Thoracic aorta (tissue), 2 donors: ENCODE measurements around the gene SBF1. TPM values are rescaled to one million over a fixed set of nuclear protein-coding genes. Genes with fewer than 3 reads are reported as not detected.
A peak's percentile ranks its signal among the peaks of the same experiment; 100 is the strongest.

ENCODE experiments used
- ATAC-seq: fragments of 150-250 bp; one replicate; pipeline ENCODE4 v1.8.0; 2017; ENCODE audit warnings: low read depth; ENCODE audit not compliant: insufficient number of reproducible peaks, low FRiP score
- DNase-seq: peaks from one replicate; pipeline ENCODE4 v3.0.0-alpha.2; 2020; ENCODE audit warnings: low spot score
- H3K27ac ChIP-seq, 2 donors: fragments of 200-600 bp; sonication (generic); 1 replicate in 1 of 2; 2 replicates in 1 of 2; pipeline ENCODE4 v1.5.1; 2016; ENCODE audit warnings: mild to moderate bottlenecking in 2 of 2, moderate library complexity in 2 of 2
- H3K27me3 ChIP-seq: fragments of 200-600 bp; sonication (generic); replicated peaks from 2 replicates; pipeline ENCODE4 v1.6.0; 2016; ENCODE audit warnings: mild to moderate bottlenecking; ENCODE audit not compliant: insufficient read depth
- H3K36me3 ChIP-seq: fragments of 200-600 bp; sonication (generic); one replicate; pipeline ENCODE4 v1.5.1; 2016
- H3K4me1 ChIP-seq, 2 donors: fragments of 200-600 bp; sonication (generic); 1 replicate in 1 of 2; 2 replicates in 1 of 2; pipeline versions ENCODE4 v1.5.1 to v1.6.0; 2016; ENCODE audit warnings: low read depth in 2 of 2, mild to moderate bottlenecking in 1 of 2; ENCODE audit not compliant: control insufficient read depth in 1 of 2
- H3K4me3 ChIP-seq: fragments of 200-600 bp; sonication (generic); 2 replicates; pipeline ENCODE4 v1.5.1; 2016; ENCODE audit warnings: mild to moderate bottlenecking
- H3K9me3 ChIP-seq: fragments of 200-600 bp; sonication (generic); 2 replicates; pipeline ENCODE4 v1.5.1; 2016
- CTCF ChIP-seq: fragments of 200-600 bp; sonication (generic); IDR thresholded peaks from one replicate; pipeline ENCODE4 v1.5.1; 2019; ENCODE audit warnings: antibody characterized with exemption
- total RNA-seq, 2 donors: library from RNA; depleted of rRNA; stranded (reverse); fragments of >200 nt; gene quantifications; one replicate each; pipeline versions ENCODE4 v1.1.0 to v1.2.3, GENCODE V29; 2016

Gene SBF1
- total RNA-seq, 2 donors from 2014 or later = 72.9 to 99.9 TPM

- H3K4me1 ChIP-seq = peaks cover 14 to 17% of the 10 kb centered on the region in 2 donors
- no peak for DNase-seq
- no peak overlapping the region for H3K27ac ChIP-seq
- ATAC-seq = no peak
- no peaks in the 10 kb centered on the region for H3K36me3 ChIP-seq
- no peaks in the 10 kb centered on the region for H3K27me3 ChIP-seq
- H3K4me3 ChIP-seq = no peak overlapping the region
- H3K9me3 ChIP-seq = no peaks in the 10 kb centered on the region
- TF ChIP-seq CTCF = no peak
Observed at GRCh38 chr22:50477923-50478322, 3.1 kb upstream of the SBF1 start.

- Histone ChIP-seq H3K27ac (no peak overlapping the region), H3K4me3 (no peak overlapping the region), H3K27me3 (no peaks in the 10 kb centered on the region), H3K4me1 (peaks cover 23 to 27% of the 10 kb centered on the region in 2 donors), H3K9me3 (no peaks in the 10 kb centered on the region), H3K36me3 (no peaks in the 10 kb centered on the region)
- no peak for TF ChIP-seq CTCF
- DNase-seq = no peak
- ATAC-seq = no peak
Observed at GRCh38 chr22:50476868-50477267, 2.0 kb upstream of the SBF1 start.

- H3K4me1 ChIP-seq = peaks cover 32 to 38% of the 10 kb centered on the region in 2 donors
- no peaks in the 10 kb centered on the region for H3K27me3 ChIP-seq
- ATAC-seq = no peak
- TF ChIP-seq CTCF = no peak
- DNase-seq = no peak
- no peaks in the 10 kb centered on the region for H3K36me3 ChIP-seq
- no peak overlapping the region for H3K27ac ChIP-seq
- peak overlapping the region; percentile 94 for H3K4me3 ChIP-seq
- H3K9me3 ChIP-seq = no peaks in the 10 kb centered on the region
Observed at GRCh38 chr22:50475652-50476002, 792 bp upstream of the SBF1 start.

GRCh38 chr22:50473855-50474671 lies 772 bp downstream of the SBF1 start:
- no peak for ATAC-seq
- Histone ChIP-seq H3K4me3 (peak overlapping the region; percentile 94), H3K9me3 (no peaks in the 10 kb centered on the region), H3K36me3 (no peaks in the 10 kb centered on the region), H3K27ac (peak overlapping the region in 1 of 2 donors; percentile 44), H3K4me1 (peaks cover 40 to 53% of the 10 kb centered on the region in 2 donors), H3K27me3 (no peaks in the 10 kb centered on the region)
- DNase-seq = no peak
- TF ChIP-seq CTCF = no peak

- Histone ChIP-seq H3K27ac (no peak overlapping the region), H3K9me3 (no peaks in the 10 kb centered on the region), H3K4me1 (peaks cover 40 to 53% of the 10 kb centered on the region in 2 donors), H3K36me3 (no peaks in the 10 kb centered on the region), H3K4me3 (peak overlapping the region; percentile 94), H3K27me3 (no peaks in the 10 kb centered on the region)
- ATAC-seq = no peak
- no peak for TF ChIP-seq CTCF
- no peak for DNase-seq
Observed at GRCh38 chr22:50473088-50473487, 1.7 kb downstream of the SBF1 start.
